BE2C (cell line): Measurements from ENCODE around the gene PCGF6.
"Not testable (repeated sequence)": the region's sequence is repeated elsewhere in the genome, so short reads cannot be mapped to it uniquely, and the experiment has no call there.

ENCODE experiments used
- DNase-seq: peaks from one replicate; pipeline ENCODE4 v3.0.0-alpha.2; 2020
- H3K27me3 ChIP-seq: fragments of 250-450 bp; sonication (Bioruptor Pico); 2 replicates; pipeline ENCODE4 v1.5.1; 2020; ENCODE audit warnings: mild to moderate bottlenecking
- H3K36me3 ChIP-seq: fragments of 250-450 bp; sonication (Bioruptor Pico); 2 replicates; pipeline ENCODE4 v1.5.1; 2020; ENCODE audit warnings: mild to moderate bottlenecking
- H3K4me1 ChIP-seq: fragments of 250-450 bp; sonication (Bioruptor Pico); 2 replicates; pipeline ENCODE4 v1.5.1; 2020
- H3K4me3 ChIP-seq: 2 replicates; pipeline ENCODE4 v1.5.1; 2011; ENCODE audit warnings: low read depth, low read length
- H3K9me3 ChIP-seq: fragments of 250-450 bp; sonication (Bioruptor Pico); 2 replicates; pipeline ENCODE4 v1.5.1; 2020
- TF ChIP-seq, protein P1 (sequence below): IDR thresholded peaks from 2 replicates; pipeline ENCODE4 v1.5.1; 2012; ENCODE audit warnings: mild to moderate bottlenecking, low read depth, low read length

PCGF6 gene

DNA sequence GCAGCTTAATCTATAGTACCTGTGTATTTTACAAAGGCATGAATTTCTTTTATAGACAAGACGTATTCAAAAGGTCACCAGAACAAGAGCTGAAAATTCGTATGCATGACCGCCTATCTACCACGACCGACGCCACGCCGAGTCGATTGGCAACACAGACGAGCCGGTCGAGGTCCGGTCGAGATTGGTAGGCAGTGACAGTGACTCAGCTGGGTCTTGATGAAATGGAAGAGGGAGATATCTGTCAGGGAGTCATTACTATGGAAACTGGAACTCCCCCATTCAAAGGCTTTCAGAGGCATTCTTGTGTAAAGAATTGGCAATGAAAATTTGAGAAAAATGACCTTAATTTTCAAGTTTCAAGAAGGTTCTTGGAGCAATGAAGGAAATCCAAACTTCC, 43.2 kb upstream of the PCGF6 start:
- Histone ChIP-seq H3K4me1 (no peaks in the 10 kb centered on the region), H3K9me3 (no peaks in the 10 kb centered on the region), H3K36me3 (peaks cover 56% of the 10 kb centered on the region), H3K4me3 (no peak overlapping the region; the same call in 1 of the 2 replicates), H3K27me3 (no peaks in the 10 kb centered on the region)
- DNase-seq: no peak
- TF ChIP-seq, protein P1, sequence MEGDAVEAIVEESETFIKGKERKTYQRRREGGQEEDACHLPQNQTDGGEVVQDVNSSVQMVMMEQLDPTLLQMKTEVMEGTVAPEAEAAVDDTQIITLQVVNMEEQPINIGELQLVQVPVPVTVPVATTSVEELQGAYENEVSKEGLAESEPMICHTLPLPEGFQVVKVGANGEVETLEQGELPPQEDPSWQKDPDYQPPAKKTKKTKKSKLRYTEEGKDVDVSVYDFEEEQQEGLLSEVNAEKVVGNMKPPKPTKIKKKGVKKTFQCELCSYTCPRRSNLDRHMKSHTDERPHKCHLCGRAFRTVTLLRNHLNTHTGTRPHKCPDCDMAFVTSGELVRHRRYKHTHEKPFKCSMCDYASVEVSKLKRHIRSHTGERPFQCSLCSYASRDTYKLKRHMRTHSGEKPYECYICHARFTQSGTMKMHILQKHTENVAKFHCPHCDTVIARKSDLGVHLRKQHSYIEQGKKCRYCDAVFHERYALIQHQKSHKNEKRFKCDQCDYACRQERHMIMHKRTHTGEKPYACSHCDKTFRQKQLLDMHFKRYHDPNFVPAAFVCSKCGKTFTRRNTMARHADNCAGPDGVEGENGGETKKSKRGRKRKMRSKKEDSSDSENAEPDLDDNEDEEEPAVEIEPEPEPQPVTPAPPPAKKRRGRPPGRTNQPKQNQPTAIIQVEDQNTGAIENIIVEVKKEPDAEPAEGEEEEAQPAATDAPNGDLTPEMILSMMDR: no peak

DNA sequence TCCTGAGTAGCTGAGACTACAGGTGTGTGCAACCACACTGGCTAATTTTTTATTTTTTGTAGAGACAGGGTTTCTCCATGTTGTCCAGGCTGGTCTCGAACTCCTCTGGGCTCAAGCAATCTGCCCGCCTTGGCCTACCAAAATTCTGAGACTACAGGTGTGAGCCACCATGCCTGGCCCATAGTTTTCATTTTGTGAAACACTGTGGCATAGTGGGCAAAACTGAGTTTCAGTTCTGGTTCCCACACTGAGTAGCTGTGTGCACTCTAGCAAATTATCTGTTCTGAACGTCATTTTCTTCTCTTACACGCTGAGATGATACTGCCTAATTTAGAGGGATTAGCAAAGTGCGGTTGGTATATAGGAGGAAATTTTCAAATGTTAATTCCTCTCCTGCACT, 31.8 kb upstream of the PCGF6 start:
- Histone ChIP-seq H3K4me1 (no peaks in the 10 kb centered on the region), H3K36me3 (peaks cover 22% of the 10 kb centered on the region), H3K27me3 (no peaks in the 10 kb centered on the region), H3K4me3 (no peak overlapping the region), H3K9me3 (no peaks in the 10 kb centered on the region)
- DNase-seq: no peak
- TF ChIP-seq, protein P1: no peak

DNA sequence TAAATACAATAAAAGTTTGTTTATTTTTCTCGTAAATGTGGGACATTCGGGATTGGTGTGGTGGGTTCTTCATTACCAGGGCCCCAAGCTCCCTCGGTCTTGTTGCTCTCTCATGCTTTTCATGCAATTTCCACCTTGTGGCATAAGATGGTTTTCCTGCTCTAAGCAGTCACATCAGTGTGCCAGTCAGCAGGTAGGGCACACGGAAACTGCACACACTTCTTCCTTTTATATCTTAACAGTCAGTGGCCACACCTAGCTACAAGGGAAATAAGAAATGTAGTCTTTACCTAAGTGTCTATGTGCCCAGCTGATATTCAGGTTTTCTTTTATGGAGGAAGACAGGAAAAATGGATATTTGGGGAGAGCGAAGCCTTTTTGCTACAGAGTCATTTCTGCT, 23.3 kb upstream of the PCGF6 start:
- H3K36me3 ChIP-seq: peaks cover 29% of the 10 kb centered on the region
- no peaks in the 10 kb centered on the region for H3K27me3 ChIP-seq
- TF ChIP-seq, protein P1: no peak
- H3K4me1 ChIP-seq: no peaks in the 10 kb centered on the region
- H3K9me3 ChIP-seq: no peaks in the 10 kb centered on the region
- no peak for DNase-seq
- H3K4me3 ChIP-seq: no peak overlapping the region

DNA sequence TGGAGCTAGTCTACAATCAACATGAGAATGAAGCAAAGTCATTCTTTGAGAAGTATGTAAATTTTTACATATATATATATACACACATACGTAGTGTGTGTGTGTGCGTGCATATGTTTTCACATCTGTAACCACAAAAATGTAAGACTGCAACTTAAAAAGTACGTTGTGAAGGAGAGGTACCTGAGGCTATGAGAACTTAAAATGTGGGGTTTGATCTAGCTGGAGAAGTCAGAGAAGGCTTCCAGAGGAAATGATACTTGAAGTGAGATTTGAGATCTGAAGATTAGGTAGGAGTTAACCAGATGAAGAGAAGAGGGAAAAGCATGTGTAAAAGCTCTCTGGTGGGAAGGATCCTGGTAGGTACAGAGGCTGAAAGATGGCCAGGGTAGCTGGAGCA, 22.6 kb upstream of the PCGF6 start:
- no peaks in the 10 kb centered on the region for H3K9me3 ChIP-seq
- no peak for DNase-seq
- H3K4me3 ChIP-seq: no peak overlapping the region
- H3K36me3 ChIP-seq: peaks cover 29% of the 10 kb centered on the region
- no peaks in the 10 kb centered on the region for H3K27me3 ChIP-seq
- TF ChIP-seq, protein P1: no peak
- no peaks in the 10 kb centered on the region for H3K4me1 ChIP-seq

DNA sequence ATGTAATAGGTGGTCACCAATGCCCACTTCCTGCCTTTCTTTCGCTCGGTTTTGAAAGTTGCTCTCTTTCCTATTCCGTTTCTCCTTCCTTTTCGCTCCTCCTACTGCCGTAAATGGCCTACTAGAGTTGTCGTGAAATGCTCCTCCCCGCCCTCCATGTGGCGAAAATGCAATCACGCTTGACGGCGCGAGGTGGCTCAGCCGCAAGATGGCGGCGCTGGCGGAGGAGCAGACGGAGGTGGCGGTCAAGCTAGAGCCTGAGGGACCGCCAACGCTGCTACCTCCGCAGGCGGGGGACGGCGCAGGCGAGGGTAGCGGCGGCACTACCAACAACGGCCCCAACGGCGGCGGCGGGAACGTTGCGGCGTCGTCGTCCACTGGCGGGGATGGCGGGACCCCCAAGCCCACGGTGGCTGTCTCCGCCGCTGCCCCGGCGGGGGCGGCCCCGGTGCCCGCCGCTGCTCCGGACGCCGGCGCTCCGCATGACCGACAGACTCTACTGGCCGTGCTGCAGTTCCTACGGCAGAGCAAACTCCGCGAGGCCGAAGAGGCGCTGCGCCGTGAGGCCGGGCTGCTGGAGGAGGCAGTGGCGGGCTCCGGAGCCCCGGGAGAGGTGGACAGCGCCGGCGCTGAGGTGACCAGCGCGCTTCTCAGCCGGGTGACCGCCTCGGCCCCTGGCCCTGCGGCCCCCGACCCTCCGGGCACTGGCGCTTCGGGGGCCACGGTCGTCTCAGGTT, 17.0 kb upstream of the PCGF6 start, which contains the start of gene TAF5:
Gene TAF5, plus strand, starts transcription at position 195 of the 737 bp plus-strand sequence. Its CDS starts 14 bp downstream, at position 209.
- Histone ChIP-seq H3K27me3 (no peaks in the 10 kb centered on the region), H3K36me3 (no peaks in the 10 kb centered on the region; the same call in 1 of the 2 replicates), H3K9me3 (no peaks in the 10 kb centered on the region), H3K4me3 (peak within 1 kb of the TSS; percentile 79), H3K4me1 (no peaks in the 10 kb centered on the region)
- TF ChIP-seq, protein P1: no peak
- peak; percentile 91 for DNase-seq

DNA sequence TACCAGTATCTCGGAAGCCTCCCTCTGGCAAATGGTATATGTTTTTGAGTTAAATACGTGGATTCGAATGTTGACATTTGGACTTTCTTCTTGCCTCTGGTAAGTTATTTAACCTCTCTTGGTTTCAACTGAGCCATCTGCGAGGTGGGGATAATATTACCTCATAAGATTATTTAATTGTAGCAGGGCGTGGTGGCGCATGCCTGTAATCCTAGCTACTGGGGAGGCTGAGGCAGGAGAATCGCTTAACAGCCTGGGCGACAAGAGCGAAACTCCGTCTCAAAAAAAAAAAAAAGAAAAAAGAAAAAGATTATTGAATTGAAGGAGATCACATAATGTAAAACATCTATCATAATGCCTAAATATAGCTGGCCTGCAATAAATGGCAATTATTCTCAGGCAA, 16.4 kb upstream of the PCGF6 start:
- DNase-seq: no peak
- no peaks in the 10 kb centered on the region for H3K9me3 ChIP-seq
- H3K27me3 ChIP-seq: no peaks in the 10 kb centered on the region
- TF ChIP-seq, protein P1: no peak
- no peaks in the 10 kb centered on the region; the same call in 1 of the 2 replicates for H3K36me3 ChIP-seq
- H3K4me3 ChIP-seq: peak overlapping the region; percentile 79
- no peaks in the 10 kb centered on the region for H3K4me1 ChIP-seq

DNA sequence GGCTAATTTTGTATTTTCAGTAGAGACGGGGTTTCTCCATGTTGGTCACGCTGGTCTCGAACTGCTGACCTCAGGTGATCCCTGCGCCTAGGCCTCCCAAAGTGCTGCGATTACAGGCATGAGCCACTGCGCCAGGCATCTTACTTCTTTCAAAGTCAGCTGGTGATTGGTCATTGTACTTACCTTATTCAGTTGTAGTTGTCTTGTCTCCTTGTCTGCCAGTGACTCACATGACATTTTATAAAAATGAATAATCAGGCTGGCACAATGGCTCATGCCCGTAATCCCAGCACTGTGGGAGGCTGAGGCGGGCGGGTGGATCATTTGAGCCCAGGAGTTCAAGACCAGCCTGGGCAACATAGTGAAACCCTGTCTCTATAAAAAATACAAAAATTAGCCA, 9.9 kb upstream of the PCGF6 start:
- not testable (repeated sequence) for H3K4me1 ChIP-seq, H3K9me3 ChIP-seq, DNase-seq, H3K27me3 ChIP-seq, H3K4me3 ChIP-seq, H3K36me3 ChIP-seq

DNA sequence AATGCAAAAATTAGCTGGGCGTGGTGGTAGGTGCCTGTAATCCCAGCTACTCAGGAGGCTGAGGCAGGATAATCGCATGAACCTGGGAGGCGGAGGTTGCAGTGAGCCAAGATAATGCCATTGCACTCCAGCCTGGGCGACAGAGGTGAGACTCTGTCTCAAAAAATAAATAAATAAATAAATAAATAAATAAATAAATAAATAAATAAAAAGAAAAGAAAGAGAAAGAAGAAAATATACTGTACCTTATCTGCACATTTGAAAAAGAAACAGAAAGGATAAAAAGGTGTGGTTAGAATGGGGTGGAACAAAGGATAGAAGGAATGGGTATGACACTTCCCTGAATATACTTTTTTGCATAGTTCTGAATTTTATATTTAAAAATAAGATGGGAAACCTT, 8.6 kb upstream of the PCGF6 start:
- DNase-seq, H3K36me3 ChIP-seq, H3K9me3 ChIP-seq, H3K27me3 ChIP-seq, H3K4me1 ChIP-seq, H3K4me3 ChIP-seq: not testable (repeated sequence)
